WTC11 (cell line): ENCODE results near the gene CAMSAP3. TPM values are rescaled to one million over a fixed set of nuclear protein-coding genes. Genes with fewer than 3 reads are reported as not detected.

Experiments
- ATAC-seq: fragments of 200-7000 bp; cut with Tn5 transposase; 2 replicates; pipeline ENCODE4 v1.10.0; 2021; ENCODE audit warnings: mild to moderate bottlenecking, moderate library complexity
- CTCF ChIA-PET: fragments of 300-600 bp; sonication (Branson Sonifier 250); formaldehyde crosslinking; loops from one replicate; lab custom pipeline; 2021; ENCODE audit warnings: antibody characterized with exemption; lab: Charles Lee
- POLR2A ChIA-PET: fragments of 350-600 bp; sonication (Branson Sonifier 250); formaldehyde crosslinking; loops from one replicate; lab custom pipeline; 2021; ENCODE audit warnings: antibody characterized with exemption; lab: Charles Lee
- DNase-seq: peaks from one replicate; pipeline ENCODE4 v3.0.0; 2021; ENCODE audit warnings: low spot score
- H3K27ac Mint-ChIP-seq: 2 replicates; pipeline ENCODE4 v1.8.0; 2021; ENCODE audit warnings: mixed read lengths
- H3K27me3 Mint-ChIP-seq: 2 replicates; pipeline ENCODE4 v1.8.0; 2021; ENCODE audit warnings: low read depth, mild to moderate bottlenecking, moderate library complexity, mixed read lengths
- H3K36me3 Mint-ChIP-seq: 2 replicates; pipeline ENCODE4 v1.8.0; 2021; ENCODE audit warnings: mixed read lengths
- H3K4me1 Mint-ChIP-seq: 2 replicates; pipeline ENCODE4 v1.8.0; 2022; ENCODE audit warnings: mixed read lengths
- H3K4me3 Mint-ChIP-seq: 2 replicates; pipeline ENCODE4 v1.8.0; 2021; ENCODE audit warnings: mild to moderate bottlenecking, moderate library complexity, mixed read lengths
- H3K9me3 Mint-ChIP-seq: 2 replicates; pipeline ENCODE4 v1.8.0; 2021; ENCODE audit warnings: mixed read lengths
- CREB1 ChIP-seq: sonication (generic); formaldehyde crosslinking; IDR thresholded peaks from 2 replicates; pipeline ENCODE4 v1.8.0; 2023; ENCODE audit warnings: mild to moderate bottlenecking, missing genetic modification reagents
- CREM ChIP-seq: sonication (generic); formaldehyde crosslinking; IDR thresholded peaks from 2 replicates; pipeline ENCODE4 v1.8.1; 2022; ENCODE audit warnings: mild to moderate bottlenecking, missing genetic modification reagents, moderate library complexity
- ETV6 ChIP-seq: sonication (generic); formaldehyde crosslinking; IDR thresholded peaks from 2 replicates; pipeline ENCODE4 v1.8.1; 2022; ENCODE audit warnings: mild to moderate bottlenecking, missing genetic modification reagents
- KAT7 ChIP-seq: sonication (generic); formaldehyde crosslinking; IDR thresholded peaks from 2 replicates; pipeline ENCODE4 v1.8.1; 2023; ENCODE audit warnings: missing genetic modification reagents, mild to moderate bottlenecking, borderline replicate concordance
- NR3C1 ChIP-seq: sonication (generic); formaldehyde crosslinking; conservative IDR thresholded peaks from 2 replicates; pipeline ENCODE4 v1.8.1; 2023; ENCODE audit warnings: low read depth, mild to moderate bottlenecking, missing genetic modification reagents
- SMAD4 ChIP-seq: sonication (generic); formaldehyde crosslinking; IDR thresholded peaks from 2 replicates; pipeline ENCODE4 v1.8.0; 2022; ENCODE audit warnings: mild to moderate bottlenecking, missing genetic modification reagents
- SOX15 ChIP-seq: fragments of 250-450 bp; sonication (Bioruptor Pico); IDR thresholded peaks from 2 replicates; pipeline ENCODE4 v1.9.0; 2021; ENCODE audit warnings: mild to moderate bottlenecking
- ZBTB21 ChIP-seq: sonication (generic); formaldehyde crosslinking; IDR thresholded peaks from 2 replicates; pipeline ENCODE4 v1.8.1; 2023; ENCODE audit warnings: mild to moderate bottlenecking, missing genetic modification reagents, borderline replicate concordance
- ZNF671 ChIP-seq: fragments of 250-450 bp; sonication (Bioruptor Pico); IDR thresholded peaks from 2 replicates; pipeline ENCODE4 v1.8.0; 2021; ENCODE audit warnings: mild to moderate bottlenecking
- total RNA-seq: library from RNA; stranded (reverse); gene quantifications from 3 replicates; pipeline ENCODE4 v1.2.3, GENCODE V29; 2021
- TF ChIP-seq, protein P1 (sequence below): sonication (generic); formaldehyde crosslinking; conservative IDR thresholded peaks from 2 replicates; pipeline ENCODE4 v1.8.1; 2023; ENCODE audit warnings: mild to moderate bottlenecking, low read depth, missing genetic modification reagents, moderate library complexity
- TF ChIP-seq, protein P2 (sequence below): sonication (generic); formaldehyde crosslinking; IDR thresholded peaks from 2 replicates; pipeline ENCODE4 v1.8.1; 2022; ENCODE audit warnings: low read depth, missing genetic modification reagents, borderline replicate concordance
- TF ChIP-seq, protein P3 (sequence below): fragments of 250-450 bp; sonication (Bioruptor Pico); conservative IDR thresholded peaks from 2 replicates; pipeline ENCODE4 v1.9.0; 2021; ENCODE audit warnings: mild to moderate bottlenecking
- TF ChIP-seq, protein P4 (sequence below): sonication (generic); formaldehyde crosslinking; IDR thresholded peaks from 2 replicates; pipeline ENCODE4 v1.8.1; 2023; ENCODE audit warnings: mild to moderate bottlenecking, missing genetic modification reagents, moderate library complexity
- TF ChIP-seq, protein P5 (sequence below): fragments of 250-450 bp; sonication (Bioruptor Pico); IDR thresholded peaks from 2 replicates; pipeline ENCODE4 v1.9.0; 2021; ENCODE audit warnings: moderate library complexity, mild to moderate bottlenecking, inconsistent platforms, borderline replicate concordance
- TF ChIP-seq, protein P6 (sequence below): sonication (generic); formaldehyde crosslinking; IDR thresholded peaks from 2 replicates; pipeline ENCODE4 v1.8.0; 2022; ENCODE audit warnings: mild to moderate bottlenecking, missing genetic modification reagents

The CAMSAP3 gene
- total RNA-seq, 1 experiment from 2014 or later, result 27.8 TPM

DNA sequence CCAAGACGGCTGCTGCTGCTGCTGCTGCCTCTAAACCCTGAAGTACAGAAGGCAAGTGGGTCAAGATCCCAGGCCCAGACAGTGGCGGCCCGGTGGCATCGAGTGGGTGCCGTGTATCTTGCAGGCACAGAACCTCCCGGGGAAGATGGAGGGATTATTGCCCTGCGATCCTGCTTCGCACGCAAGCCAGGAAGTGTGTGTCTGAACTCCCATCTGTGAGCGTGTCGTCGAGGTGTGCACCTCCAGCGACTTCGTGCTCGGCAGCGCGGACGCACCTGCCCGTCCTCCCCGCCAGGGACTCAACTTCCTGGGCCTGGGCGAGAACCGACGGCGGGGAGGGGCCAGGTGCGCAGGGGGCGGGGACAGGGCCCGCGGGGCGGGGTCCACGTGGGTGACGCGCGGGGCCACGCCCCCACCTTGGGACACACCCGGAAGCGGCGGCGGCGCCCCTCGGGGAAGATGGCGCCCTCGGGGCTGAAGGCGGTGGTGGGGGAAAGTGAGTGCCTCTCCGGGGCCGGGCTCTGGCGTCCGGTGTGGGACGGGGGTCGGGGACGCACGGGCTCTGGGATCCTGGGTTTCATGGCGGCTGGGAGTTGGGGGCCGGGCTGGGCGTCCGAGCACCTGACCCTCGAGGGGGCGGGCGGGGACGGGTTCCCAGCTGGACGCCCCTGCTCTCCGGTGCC is 41.2 kb downstream of the CAMSAP3 start, which contains the start of gene STXBP2 (continued):
- TF ChIP-seq, protein P1, sequence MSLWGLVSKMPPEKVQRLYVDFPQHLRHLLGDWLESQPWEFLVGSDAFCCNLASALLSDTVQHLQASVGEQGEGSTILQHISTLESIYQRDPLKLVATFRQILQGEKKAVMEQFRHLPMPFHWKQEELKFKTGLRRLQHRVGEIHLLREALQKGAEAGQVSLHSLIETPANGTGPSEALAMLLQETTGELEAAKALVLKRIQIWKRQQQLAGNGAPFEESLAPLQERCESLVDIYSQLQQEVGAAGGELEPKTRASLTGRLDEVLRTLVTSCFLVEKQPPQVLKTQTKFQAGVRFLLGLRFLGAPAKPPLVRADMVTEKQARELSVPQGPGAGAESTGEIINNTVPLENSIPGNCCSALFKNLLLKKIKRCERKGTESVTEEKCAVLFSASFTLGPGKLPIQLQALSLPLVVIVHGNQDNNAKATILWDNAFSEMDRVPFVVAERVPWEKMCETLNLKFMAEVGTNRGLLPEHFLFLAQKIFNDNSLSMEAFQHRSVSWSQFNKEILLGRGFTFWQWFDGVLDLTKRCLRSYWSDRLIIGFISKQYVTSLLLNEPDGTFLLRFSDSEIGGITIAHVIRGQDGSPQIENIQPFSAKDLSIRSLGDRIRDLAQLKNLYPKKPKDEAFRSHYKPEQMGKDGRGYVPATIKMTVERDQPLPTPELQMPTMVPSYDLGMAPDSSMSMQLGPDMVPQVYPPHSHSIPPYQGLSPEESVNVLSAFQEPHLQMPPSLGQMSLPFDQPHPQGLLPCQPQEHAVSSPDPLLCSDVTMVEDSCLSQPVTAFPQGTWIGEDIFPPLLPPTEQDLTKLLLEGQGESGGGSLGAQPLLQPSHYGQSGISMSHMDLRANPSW (CRISPR knock-in tag), result no peak
- peak; percentile 65; the same call in 1 of the 2 replicates for TF ChIP-seq CREM
- peak; percentile 96 for TF ChIP-seq CREB1 (CRISPR knock-in tag)
- TF ChIP-seq SOX15 (CRISPR knock-in tag), result no peak
- TF ChIP-seq, protein P2, sequence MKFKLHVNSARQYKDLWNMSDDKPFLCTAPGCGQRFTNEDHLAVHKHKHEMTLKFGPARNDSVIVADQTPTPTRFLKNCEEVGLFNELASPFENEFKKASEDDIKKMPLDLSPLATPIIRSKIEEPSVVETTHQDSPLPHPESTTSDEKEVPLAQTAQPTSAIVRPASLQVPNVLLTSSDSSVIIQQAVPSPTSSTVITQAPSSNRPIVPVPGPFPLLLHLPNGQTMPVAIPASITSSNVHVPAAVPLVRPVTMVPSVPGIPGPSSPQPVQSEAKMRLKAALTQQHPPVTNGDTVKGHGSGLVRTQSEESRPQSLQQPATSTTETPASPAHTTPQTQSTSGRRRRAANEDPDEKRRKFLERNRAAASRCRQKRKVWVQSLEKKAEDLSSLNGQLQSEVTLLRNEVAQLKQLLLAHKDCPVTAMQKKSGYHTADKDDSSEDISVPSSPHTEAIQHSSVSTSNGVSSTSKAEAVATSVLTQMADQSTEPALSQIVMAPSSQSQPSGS (CRISPR knock-in tag), result peak; percentile 91
- TF ChIP-seq, protein P3, sequence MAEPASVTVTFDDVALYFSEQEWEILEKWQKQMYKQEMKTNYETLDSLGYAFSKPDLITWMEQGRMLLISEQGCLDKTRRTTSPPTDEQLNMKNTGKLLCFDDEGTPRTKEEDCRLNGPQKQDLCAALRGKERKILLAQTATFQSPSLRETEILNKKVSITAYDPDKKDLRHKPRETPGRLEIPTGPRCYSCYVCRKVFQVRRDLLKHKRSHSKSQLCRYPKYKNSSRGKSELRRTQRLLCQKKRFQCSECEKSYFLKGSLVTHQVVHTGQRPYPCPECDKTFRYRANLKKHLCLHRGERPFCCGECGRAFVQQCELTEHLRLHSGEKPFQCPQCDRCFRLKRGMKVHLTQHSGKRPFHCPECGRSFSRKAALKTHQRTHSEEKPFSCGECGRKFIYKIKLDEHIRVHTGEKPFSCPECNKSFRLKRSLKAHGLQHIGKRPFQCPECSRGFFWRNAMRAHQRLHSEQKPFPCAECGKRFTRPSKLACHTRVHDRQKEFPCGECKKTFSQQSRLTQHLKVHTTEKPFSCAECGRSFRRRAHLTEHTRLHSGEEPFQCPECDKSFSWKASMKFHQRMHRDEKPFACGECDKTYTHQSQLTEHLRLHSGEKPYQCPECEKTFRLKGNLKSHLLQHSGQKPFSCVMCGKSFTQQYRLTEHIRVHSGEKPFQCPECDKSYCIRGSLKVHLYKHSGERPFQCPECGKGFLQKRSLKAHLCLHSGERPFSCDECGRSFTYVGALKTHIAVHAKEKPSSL (CRISPR knock-in tag), result no peak
- TF ChIP-seq, protein P4, sequence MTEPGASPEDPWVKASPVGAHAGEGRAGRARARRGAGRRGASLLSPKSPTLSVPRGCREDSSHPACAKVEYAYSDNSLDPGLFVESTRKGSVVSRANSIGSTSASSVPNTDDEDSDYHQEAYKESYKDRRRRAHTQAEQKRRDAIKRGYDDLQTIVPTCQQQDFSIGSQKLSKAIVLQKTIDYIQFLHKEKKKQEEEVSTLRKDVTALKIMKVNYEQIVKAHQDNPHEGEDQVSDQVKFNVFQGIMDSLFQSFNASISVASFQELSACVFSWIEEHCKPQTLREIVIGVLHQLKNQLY (CRISPR knock-in tag), result no peak
- TF ChIP-seq NR3C1 (CRISPR knock-in tag), result no peak
- no peak; the same call in 1 of the 2 replicates for TF ChIP-seq SMAD4 (CRISPR knock-in tag)
- peak; percentile 92; the same call in 1 of the 2 replicates for TF ChIP-seq ZBTB21 (CRISPR knock-in tag)
- TF ChIP-seq, protein P5, sequence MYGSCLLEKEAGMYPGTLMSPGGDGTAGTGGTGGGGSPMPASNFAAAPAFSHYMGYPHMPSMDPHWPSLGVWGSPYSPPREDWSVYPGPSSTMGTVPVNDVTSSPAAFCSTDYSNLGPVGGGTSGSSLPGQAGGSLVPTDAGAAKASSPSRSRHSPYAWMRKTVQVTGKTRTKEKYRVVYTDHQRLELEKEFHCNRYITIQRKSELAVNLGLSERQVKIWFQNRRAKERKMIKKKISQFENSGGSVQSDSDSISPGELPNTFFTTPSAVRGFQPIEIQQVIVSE, result no peak
- TF ChIP-seq ETV6 (CRISPR knock-in tag), result peak; percentile 95
- TF ChIP-seq, protein P6, sequence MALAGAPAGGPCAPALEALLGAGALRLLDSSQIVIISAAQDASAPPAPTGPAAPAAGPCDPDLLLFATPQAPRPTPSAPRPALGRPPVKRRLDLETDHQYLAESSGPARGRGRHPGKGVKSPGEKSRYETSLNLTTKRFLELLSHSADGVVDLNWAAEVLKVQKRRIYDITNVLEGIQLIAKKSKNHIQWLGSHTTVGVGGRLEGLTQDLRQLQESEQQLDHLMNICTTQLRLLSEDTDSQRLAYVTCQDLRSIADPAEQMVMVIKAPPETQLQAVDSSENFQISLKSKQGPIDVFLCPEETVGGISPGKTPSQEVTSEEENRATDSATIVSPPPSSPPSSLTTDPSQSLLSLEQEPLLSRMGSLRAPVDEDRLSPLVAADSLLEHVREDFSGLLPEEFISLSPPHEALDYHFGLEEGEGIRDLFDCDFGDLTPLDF (CRISPR knock-in tag), result peak; percentile 97

DNA sequence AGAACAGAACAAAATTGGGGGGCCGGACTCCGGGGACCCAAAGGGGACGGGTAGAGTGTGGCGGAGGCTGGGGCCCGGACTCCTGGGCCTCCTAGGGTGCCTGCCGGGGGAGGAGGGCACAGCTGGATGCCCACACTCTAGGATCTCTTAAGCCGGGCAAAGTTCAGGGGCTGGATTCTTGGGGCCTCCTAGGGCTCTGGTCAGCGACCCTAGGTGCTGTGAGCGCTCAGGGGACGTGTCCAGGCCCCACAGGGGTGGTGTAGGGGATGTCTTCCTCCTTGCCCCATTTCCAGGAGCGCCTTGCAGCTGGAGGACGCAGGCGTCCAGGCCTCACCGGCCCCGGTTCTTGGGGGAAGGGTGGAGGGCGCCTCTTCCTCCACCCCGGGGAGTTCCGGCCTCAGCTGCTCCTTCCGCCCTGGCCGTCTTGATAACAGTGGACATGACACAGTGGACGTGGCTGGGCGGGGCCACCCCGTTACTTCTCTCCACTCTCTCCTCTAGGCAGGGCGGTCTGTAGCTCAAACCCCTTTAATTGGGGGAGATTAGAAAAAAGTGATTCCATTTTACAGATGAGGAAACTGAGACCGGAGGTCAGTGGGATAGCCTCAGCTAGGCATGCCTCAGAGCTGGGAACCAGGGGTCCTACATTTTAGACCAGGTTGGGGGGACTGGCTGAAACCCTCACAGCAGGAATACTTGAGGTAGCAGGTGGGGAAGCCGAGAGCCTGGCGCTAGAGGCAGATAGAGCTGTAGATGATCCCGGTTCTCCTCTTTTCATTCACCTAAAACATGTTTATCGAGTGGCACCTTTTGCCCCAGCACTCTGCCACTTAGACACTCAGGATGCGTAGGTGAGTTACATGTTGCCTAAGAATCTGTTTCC is 42.0 kb downstream of the CAMSAP3 start:
- ChIA-PET CTCF (interaction anchor here (0.9 to 2.1 kb wide), 5 partner anchors 8 to 162 kb away, joined by 3 to 9 read pairs (median 5); partner anchors contain the start of genes CAMSAP3, PET100, TRAPPC5 and XAB2), POLR2A (interaction anchor here (0.6 kb wide), 1 partner anchor 85 kb away, joined by 5 read pairs; no protein-coding TSS in a partner anchor)

More for the DNA sequence above, 42.0 kb downstream of the CAMSAP3 start:
- Mint-ChIP-seq H3K4me1 (no peaks in the 10 kb centered on the region), H3K4me3 (peak overlapping the region; percentile 71), H3K36me3 (peaks cover 7% of the 10 kb centered on the region; the same call in 1 of the 2 replicates), H3K27ac (no peak overlapping the region), H3K9me3 (peaks cover 8% of the 10 kb centered on the region), H3K27me3 (peaks cover 30% of the 10 kb centered on the region)
- no peak for ATAC-seq
- no peak for DNase-seq
- 0 out of 2 replicates have a peak, but pooled peaks have one; percentile 1 for TF ChIP-seq KAT7 (CRISPR knock-in tag)
- TF ChIP-seq ZNF671 (CRISPR knock-in tag), result no peak
- TF ChIP-seq, all 79 proteins: peak for 1
